GM23338 (cell line): ENCODE results near the gene EGF.

Experiments used
- CREB1 ChIP-seq: fragments of 250-450 bp; sonication (Bioruptor Pico); IDR thresholded peaks from 2 replicates; pipeline ENCODE4 v1.5.0; 2020; ENCODE audit warnings: low read depth, mild to moderate bottlenecking, moderate library complexity
- CTCF ChIP-seq, 2 experiments: fragments of 200-600 bp in 1 of 2; sonication (generic) in 1 of 2; conservative IDR thresholded peaks; 2 replicates each; pipeline versions ENCODE4 v1.5.1 to v1.6.1; 2016 to 2017; ENCODE audit warnings: antibody characterized with exemption in 2 of 2, low read depth in 2 of 2, mild to moderate bottlenecking in 2 of 2, moderate library complexity in 1 of 2
- ETS1 ChIP-seq: IDR thresholded peaks from 2 replicates; pipeline ENCODE4 v1.6.1; 2016; ENCODE audit warnings: antibody characterized with exemption
- EZH2 ChIP-seq: fragments of 200-600 bp; sonication (generic); IDR thresholded peaks from one replicate; pipeline ENCODE4 v1.8.0; 2017; ENCODE audit warnings: antibody characterized with exemption, mild to moderate bottlenecking, low read depth; ENCODE audit not compliant: unreplicated experiment
- EZH2phosphoT487 ChIP-seq: fragments of 200-600 bp; sonication (generic); IDR thresholded peaks from one replicate; pipeline ENCODE4 v1.8.1; 2018; ENCODE audit warnings: antibody characterized with exemption; ENCODE audit not compliant: unreplicated experiment
- JUNB ChIP-seq: IDR thresholded peaks from one replicate; pipeline ENCODE4 v1.6.1; 2016; ENCODE audit warnings: antibody characterized with exemption; ENCODE audit not compliant: unreplicated experiment
- POLR2AphosphoS5 ChIP-seq: IDR thresholded peaks from 2 replicates; pipeline ENCODE4 v1.6.1; 2016; ENCODE audit warnings: antibody characterized with exemption, low read depth
- REST ChIP-seq: IDR thresholded peaks from one replicate; pipeline ENCODE4 v1.6.1; 2018; ENCODE audit warnings: antibody characterized with exemption; ENCODE audit not compliant: unreplicated experiment
- ZNF114 ChIP-seq: fragments of 250-450 bp; sonication (Bioruptor Pico); IDR thresholded peaks from 2 replicates; pipeline ENCODE4 v1.5.0; 2020; ENCODE audit warnings: mild to moderate bottlenecking, moderate library complexity
- ZNF331 ChIP-seq: fragments of 250-450 bp; sonication (Bioruptor Pico); IDR thresholded peaks from 2 replicates; pipeline ENCODE4 v1.5.0; 2020; ENCODE audit warnings: low read depth, mild to moderate bottlenecking, moderate library complexity

- no peak for TF ChIP-seq POLR2AphosphoS5
- no peak for TF ChIP-seq CTCF (conservative IDR thresholded peaks at IDR 0.05; ENCODE audit: low read depth in 2 of 2)
- TF ChIP-seq ZNF114 (CRISPR knock-in tag): no peak
- no peak for TF ChIP-seq EZH2
- TF ChIP-seq CREB1 (CRISPR knock-in tag): no peak
- no peak for TF ChIP-seq JUNB
- TF ChIP-seq EZH2phosphoT487: no peak
- no peak for TF ChIP-seq ZNF331 (CRISPR knock-in tag)
- TF ChIP-seq ETS1: no peak
- TF ChIP-seq REST: no peak
These were observed 40.9 kb downstream of the EGF start for GRCh38 chr4:109953556-109953955.
